GM21390 (cell line): Measurements from ENCODE around the gene FAM181A.

Source experiments
- ATAC-seq: cut with Tn5 transposase; IDR thresholded peaks from one replicate; pipeline ENCODE4 v1.9.1; 2021; ENCODE audit not compliant: unreplicated experiment

The FAM181A gene

DNA sequence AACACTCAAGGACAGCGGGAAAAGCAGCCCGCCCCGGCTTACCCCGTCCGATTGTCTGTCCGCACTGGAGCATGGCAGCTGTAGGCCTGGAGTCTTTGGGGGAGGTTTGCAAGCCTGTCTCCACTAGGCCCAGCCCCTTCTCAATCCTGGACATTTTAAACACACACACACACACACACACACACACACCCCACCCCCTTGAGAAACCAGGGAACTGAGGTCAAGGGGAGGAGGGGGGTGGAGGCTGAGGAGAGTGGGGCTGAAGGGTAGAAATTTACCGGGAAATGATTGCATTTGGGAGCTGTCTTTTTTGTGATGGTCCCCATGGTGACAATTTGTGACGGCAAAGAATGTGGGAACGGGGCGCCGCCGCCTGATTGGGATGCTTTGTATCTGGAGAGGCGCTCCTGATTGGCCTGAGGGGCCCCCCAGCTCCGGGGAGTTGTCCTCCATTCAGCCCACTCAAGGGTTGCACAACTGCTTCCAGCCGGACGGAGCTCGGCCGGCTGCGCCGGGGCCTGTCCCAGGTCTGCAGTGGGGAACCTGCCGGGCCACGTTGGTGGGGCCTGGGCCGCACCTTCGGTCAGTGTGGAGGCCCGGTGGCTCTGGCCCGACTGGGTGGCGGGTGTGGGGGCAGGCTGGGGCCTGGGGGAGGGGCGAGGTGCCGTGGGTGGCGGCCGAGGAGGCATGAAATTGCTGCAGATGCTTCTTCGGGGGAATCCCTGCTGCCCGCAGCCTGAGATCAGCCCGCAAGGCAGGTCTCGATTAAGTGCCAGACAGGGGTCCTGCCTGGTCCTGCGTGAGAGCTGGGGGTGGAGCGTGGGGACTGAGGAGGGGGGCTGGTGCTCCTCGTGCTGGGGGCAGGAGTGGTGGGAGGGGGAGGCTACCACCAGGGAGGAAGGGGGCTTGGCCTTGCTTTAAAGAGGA, at the start of gene FAM181A:
TSS of gene FAM181A (plus strand) at position 472 of the 927 bp plus-strand sequence. CDS start 942 bp downstream, outside the sequence.
- no peak for ATAC-seq

DNA sequence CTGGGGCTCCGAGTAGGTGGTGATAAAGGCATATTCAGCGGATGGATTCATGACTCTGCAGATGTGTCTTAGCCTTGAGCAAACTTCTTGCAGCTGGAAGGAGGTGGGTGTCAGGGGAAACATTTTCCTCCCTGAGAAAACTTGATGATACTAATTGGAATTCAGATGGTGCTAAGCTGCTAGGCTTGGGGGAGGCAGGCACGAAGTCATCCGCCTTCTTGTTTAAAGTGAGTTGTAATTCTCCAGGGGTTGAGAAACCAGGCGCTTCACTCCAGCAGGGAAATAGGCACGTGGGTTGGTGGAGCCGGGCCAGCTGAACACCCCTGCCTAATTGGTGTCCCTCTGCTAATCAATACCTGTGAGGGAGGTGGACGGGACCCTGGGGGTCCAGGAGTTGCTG, 48.9 kb upstream of the FAM181A start:
- no peak for ATAC-seq

DNA sequence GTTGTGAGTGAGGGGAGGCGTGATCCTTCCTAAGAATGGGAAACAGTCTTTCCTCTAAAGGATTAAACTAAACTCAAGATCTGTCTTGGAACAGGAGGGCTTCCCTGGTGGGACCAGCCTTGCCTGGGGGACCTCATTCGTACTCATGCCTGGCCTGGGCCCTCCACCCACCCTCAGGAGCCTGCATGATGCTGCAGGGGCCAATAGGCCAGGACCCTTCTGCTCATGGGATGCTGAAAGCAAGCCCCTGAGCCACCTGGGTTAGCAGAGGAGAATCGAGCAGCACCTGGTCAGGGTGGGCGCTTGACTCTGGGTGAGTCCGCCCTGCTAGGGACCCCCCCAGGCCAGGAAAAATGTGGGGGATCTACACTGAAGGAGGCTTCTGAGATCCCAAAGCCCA, 48.3 kb upstream of the FAM181A start:
- no peak for ATAC-seq

DNA sequence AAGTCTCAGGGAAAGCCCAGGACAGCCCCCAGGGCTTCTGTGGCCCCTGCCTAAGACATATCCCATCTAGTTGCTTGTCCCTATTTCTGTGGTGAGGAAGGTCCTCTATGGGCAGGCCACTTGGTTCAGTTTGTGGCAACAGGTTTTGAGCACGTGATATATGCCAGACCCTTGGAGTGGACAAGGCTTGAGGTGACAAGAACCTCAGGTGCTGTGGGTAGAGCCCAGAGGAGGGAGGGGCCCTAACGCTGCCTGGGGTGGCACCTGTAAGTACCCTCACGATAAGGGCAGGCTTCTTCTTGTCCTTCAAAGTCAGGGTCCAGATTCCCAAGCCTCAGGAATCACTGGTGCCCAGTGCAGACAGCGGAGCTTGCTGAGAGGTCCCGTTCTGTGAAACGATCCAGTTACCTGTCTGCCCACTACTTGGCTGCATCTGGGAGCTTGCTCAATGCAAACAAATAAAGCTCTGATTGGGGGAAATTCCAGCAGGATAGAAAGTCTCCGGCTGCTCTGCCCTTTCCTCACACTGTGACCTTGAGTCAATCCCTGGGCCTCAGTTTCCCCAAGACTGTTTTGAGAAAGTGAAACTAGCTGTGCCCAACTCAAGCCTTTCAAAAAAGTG, 47.7 kb upstream of the FAM181A start:
- no peak for ATAC-seq

DNA sequence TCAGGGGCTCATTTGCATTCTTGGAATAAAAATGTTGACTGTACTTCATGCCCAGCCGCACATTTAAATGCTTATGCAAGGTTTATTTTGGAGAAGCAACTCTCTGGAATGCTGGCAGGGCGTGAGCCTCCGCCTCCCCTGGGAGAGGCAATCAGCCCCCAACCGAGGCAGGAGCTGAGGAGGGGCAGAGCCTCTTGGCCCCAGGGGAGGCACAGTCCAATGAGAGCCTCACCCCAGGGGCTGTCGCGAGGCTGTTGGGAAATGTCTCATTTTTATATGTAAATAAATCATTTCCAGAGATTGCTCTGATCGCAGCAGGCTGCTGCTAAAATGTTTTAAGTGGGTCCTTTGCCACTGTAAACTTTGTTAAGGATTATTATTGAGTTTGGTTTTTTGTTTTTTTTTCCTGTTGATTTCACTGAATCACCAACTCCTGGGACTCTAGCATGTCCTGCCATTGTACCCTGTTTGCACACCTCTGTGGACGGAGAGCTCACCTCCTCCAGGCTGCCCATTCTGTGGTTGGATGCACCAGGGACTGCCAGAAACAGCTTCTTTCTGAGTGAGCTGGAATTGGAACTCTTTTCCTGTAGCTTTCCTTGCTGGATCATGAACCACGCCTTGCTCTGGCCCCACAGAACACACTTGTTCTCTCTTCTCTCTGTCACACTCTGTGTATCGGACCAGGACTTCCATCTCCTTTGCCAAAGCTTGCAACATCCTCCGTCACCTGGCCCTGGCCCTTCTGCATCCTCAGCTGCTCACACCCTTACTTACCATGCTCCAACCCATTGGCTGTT, 46.9 kb upstream of the FAM181A start:
- no peak for ATAC-seq

DNA sequence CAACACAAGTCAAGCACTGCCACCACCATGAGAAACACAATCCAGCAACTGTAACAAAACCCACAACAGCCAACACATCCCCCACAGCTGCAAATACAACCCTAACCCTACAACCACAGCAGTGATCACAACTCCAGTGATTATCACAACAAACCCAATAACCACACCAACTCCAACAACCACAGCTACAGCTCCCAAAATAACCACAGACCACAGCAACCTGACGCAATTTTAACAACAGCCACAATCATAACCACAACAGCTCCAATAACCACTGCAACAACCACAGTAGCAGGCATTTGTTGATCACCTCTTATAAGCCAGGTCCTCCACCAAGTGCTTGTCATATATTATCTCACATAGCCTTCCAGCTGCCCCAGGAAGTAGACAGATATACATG, 42.2 kb upstream of the FAM181A start:
- ATAC-seq: no peak

DNA sequence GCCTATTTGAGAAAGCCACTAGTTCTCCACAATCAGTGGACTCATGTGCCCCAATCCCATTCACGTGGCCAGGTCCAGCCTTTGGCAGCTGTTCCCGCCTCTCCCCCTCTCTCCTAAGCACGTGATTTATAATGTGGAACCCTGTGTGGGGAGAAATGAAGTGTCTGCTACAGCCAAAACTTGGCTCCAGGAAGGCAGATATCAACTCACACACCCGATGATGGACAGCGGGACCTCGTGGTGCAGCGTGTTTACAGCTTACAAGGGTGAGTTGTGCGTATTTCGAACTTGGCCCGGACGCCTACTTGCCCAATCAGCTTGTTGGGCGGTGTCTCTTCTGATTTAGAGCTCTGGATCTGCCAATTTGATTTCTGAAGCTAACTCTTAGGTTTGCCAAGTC, 38.1 kb upstream of the FAM181A start:
- ATAC-seq: no peak

DNA sequence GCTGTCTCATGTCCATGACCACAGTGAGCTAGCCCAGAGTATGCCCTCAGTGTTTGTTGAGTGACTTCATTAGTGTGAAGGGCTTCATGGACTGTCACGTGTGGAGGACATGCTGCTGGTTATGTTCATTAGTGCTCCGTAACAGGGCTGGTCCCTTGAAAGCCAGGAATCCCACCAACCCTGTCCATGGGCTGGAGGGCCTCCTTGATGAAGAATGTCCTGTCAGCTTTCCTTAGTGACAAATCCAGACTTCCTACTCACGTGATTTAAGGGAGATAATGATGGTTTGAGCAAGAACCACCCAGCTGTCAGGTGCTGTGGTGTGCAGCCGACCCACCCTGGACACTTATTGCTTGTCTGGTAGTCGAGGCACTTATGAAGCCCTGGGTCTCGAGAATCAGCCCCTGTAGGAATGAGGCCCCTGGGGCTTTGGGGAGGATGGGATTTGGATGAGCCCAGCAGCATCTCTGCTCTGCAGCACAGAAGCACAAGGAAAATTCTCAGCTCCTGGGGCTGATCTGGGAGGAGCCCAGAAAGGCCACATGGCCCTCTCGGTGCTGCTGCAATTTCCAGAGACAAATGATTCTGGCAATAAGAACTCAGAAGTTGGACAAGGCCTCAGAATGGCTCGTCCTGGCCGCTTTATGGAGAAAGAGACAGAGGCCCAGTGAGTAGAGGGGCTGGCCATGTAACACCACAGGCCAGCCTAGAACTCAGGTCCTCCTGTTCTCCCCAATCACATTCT, 37.2 kb upstream of the FAM181A start:
- ATAC-seq: no peak

DNA sequence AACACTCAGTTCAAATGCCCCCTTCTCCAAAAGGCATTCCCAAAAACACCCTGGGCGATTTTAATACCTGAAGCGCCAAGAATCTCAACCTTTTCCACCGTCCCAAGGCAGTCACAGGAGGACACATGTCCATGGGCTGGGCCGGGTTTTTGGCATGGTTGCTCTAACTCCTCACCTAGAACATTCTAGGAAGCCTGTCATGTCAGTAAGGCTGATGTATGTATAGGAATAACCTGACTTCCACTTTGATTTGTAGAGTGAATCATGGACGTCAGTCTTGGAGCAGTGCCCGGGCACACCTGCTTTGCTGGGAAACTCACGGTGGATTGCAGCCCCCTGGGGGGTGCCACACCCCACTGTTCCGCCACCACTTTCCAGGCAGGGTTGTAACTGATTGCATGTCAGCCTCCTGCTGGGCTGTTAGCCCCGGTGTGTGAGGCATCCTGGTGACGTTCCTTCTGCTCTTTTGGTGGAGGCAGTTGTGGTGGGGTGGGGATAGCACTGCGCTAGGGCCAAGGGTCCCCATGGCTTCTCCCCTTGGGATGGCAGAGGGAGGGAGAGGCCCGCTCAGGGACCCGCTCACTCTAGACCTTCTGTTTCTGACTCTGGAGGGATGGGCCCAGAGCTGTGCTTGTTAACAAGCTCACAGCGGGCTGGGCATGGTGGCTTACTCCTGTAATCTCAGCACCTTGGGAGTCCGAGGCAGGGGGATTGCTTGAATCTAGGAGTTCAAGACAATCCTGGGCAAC, 35.2 kb upstream of the FAM181A start:
- ATAC-seq: no peak

DNA sequence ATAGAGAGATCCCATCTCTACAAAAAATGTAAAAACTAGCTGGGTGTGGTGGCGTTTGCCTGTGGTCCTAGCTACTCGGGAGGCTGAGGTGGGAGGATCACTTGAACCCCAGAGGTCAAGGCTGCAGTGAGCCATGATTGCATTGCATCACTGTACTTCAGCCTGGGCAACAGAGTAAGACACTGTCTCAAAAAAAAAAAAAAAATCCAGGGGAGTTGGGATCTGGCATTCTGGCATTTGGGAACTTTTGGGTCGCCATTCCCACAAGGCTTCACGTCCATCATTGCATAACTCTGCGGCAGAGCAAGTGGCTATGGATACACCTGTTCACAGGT, 34.7 kb upstream of the FAM181A start:
- no peak for ATAC-seq

DNA sequence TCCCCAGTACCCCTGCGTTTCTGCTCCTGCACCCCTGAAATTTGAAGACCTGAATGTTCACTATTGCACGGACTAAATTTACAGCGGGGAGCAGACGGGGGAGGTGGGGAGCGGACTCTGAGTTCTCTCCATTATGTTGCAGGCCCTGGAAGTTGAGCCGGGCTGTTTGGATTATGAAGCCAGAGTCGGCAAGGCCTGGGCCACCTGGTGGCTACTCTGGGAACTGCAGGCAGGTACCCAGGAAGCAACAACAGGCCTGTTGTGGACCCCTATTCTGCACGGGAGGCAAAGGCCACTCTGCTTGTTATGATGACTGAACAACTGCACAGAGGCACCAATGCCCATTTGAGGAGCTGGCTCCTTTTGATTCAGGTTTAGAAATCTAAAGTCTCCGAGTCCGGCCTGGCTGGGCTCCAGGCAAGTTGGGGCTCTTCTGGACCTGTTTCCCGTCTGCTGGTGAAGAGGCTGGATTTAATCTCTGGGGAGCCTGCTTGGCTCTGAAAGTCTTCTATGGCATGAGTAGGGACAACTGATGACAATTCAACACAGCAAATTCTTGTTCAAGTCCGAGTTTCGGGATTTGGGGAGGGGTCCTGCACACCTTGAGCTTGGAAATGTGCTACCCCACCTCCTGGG, 34.1 kb upstream of the FAM181A start:
- ATAC-seq: no peak

DNA sequence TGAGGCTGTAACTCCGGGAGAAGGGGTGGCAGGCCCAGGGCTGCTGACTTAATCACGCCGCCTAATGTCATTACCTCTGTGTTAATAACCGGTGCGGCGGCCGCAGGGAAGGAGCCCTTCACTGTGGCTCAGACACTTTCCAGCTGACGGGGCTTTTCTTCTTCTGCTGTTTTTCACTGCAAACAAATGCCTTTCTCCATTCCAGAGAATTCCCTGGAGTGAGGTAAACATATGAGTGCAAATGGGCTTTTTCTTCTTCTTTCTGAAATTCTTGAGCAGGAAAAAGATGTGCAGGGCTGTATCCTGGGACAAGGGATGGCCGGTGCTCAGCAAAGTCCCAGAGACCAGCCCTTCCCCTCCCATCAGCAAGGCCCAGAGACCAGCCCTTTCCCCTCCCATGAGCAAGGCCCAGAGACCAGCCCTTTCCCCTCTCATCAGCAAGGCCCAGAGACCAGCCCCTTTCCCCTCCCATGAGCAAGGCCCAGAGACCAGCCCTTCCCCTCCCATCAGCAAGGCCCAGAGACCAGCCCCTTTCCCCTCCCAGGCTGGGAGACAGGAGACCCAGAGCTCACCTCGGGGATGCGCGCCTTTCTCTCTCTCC, 33.4 kb upstream of the FAM181A start:
- ATAC-seq: no peak

DNA sequence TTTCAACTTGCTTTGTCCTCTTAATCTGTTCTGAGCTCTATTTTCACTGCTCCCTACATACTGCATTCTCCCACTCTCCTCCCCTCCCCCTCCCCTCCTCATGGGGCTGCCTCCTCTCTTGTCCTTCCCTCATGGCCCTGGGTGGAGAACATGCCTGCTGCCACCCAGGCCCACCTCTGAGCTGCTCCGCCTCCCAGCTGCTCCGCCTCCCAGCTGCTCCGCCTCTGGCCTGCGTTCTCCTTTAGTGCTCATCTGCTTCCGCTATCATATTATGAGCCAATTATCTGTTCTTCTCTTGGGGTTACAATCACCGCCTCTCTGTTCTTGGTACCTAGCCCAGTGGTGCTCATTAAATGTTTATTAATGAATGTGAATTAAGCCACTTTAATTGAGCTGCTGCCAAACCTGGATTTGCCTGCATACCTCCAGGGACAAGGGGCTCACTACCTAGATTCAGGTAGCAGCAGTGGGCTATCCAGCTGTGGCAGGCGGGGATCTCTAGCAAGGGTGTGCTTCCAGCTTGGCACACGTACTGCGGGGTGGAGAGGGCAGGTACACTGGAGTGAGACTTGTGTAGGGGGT, 32.0 kb upstream of the FAM181A start:
- ATAC-seq: no peak

DNA sequence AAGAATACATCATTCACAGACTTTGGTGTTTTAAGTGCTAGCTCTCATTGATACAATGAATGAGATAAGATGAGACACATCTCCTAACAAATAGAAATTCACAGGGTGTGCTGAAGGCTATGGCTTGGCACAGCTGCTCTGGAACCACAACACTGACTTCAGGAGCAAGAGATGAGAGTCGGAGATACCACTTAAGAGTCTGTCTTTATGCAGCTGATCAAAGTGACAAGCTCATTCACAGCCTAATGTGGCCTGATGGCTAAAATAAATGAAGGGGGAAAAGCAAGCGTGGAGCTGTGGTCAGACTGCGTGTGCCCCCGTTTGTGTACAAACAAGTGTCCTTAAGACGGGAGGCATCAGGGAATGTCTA, 29.7 kb upstream of the FAM181A start:
- ATAC-seq: no peak

DNA sequence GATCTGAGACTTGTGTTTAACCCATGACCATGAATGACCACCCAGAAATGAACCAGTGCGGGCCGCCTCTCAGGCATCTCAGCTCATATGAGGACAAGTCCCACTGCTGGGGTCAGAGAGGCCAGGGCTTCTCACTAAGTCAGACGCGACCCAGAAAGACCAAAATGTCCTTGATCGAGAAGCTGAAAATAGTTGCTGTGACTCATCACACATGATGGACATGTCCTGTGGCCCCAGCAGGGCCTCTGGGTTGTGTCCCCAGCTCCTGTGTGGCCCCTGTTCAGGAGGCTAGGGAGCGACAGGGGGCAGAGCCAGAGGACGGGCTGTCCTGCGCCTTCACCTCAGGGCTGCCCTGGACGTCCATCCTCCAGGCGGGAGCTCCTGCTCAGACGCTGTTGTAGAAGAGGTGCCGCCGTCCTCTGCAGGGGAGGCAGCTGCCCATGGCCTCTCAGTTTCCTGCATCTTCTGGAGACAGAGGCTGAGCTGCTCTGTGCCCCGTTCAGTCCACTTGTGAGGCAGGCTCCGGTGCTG, 29.0 kb upstream of the FAM181A start:
- ATAC-seq: no peak

DNA sequence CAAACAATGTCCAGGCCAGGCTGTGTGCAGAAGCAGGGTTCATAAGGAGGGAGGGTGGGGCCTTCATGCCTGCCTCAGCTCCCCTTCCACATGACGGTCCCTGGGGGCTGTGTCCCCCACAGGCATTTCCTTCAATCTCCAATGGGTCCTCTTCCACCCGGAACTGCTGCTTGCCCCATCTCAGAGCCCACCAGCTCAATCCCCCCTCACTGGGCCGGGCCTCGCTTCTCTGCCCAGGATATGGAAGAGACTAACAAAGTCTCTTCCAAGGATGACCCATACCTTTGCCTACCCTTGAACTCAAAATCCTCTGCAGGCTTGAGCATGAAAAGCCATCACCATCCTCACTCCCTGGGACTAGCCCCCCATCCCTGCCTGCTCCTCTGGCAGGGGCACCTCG, 28.4 kb upstream of the FAM181A start:
- no peak for ATAC-seq

DNA sequence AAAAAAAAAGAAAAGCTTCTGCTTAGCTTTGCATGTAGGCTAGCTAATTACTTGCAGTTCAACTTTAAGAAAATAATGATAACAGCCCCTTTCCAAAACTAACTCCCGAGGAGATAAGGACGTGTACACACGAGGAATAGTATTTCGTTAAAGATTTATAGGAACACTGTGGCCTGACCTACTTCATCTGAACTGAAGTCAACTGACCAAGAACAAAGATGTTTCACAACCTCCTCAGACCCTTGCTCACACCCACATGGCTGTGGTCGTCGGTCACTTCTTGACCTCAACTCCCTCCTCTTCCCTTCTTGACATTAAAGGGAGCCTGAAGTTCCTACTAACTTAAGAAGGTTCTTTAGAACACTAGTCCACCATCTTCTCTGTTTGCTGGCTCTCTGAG, 25.3 kb upstream of the FAM181A start:
- ATAC-seq: no peak

DNA sequence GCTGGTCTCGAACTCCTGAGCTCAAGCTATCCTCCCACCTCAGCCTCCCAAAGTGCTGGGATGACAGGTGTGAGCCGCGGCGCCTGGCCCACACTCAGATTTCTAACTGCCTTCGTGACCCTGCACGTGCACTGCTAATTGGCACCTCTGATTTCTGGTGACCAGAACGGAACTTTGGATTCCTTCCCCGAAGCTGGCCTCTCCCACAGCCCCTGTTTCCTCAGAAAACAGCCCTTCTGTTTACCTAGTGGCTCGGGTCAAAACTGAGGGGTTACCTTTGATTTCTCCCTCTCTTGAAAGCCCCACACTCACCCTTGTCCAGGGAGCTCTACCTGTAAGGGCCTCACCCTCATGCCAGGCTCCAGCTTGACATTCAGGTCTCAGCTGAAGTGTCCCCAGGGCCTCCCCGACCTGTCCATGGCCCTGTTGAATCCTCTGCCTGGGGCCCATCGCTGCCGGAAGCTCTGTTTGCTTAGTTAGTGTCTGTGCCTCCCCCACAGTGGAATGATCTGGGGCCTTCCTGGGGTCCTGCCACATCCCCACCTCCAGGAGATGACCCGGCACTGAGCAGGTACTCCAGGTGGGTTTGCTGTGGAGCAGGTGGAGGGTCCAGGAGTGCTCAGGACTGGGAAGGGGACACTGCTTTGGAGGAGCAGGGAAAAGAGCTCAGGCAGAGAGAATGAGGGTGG, 24.4 kb upstream of the FAM181A start:
- no peak for ATAC-seq
